Prostate gland (tissue), 2 donors: ENCODE data around the gene LRPPRC. TPM values are rescaled to one million over a fixed set of nuclear protein-coding genes. Genes with fewer than 3 reads are reported as not detected.
"Not testable (repeated sequence)": the region's sequence is repeated elsewhere in the genome, so short reads cannot be mapped to it uniquely, and the experiment has no call there.

Experiments used
- DNase-seq: peaks from one replicate; pipeline ENCODE4 v3.0.0-alpha.2; 2019; ENCODE audit warnings: low spot score
- H3K27ac ChIP-seq, 2 donors: fragments of 200-600 bp; sonication (generic); 2 replicates each; pipeline ENCODE4 v1.5.1; 2017 to 2019
- H3K27me3 ChIP-seq: fragments of 200-600 bp; sonication (generic); replicated peaks from 2 replicates; pipeline ENCODE4 v1.5.1; 2019; ENCODE audit not compliant: insufficient read depth
- H3K36me3 ChIP-seq, 2 donors: fragments of 200-600 bp; sonication (generic); 1 replicate in 1 of 2; 2 replicates in 1 of 2; pipeline versions ENCODE4 v1.5.1 to v1.8.1; 2017 to 2019
- H3K4me1 ChIP-seq: fragments of 200-600 bp; sonication (generic); replicated peaks from 2 replicates; pipeline ENCODE4 v1.5.1; 2019
- H3K4me3 ChIP-seq, 2 donors: fragments of 200-600 bp; sonication (generic); 2 replicates each; pipeline ENCODE4 v1.5.1; 2017 to 2019
- H3K9me3 ChIP-seq: fragments of 200-600 bp; sonication (generic); 2 replicates; pipeline ENCODE4 v1.5.1; 2017
- POLR2A ChIP-seq: fragments of 450-650 bp; IDR thresholded peaks from one replicate; pipeline ENCODE4 v1.6.1; 2016; ENCODE audit warnings: antibody characterized with exemption, mild to moderate bottlenecking
- POLR2AphosphoS5 ChIP-seq: sonication (generic); formaldehyde crosslinking; IDR thresholded peaks from one replicate; pipeline ENCODE4 v1.6.1; 2017; ENCODE audit warnings: antibody characterized with exemption
- WGBS: methylation state at CpG from one replicate; pipeline ENCODE4 v1.1.5; 2018; 5-methylcytosine and 5-hydroxymethylcytosine counted together
- intact Hi-C: fragments of 100-400 bp; cut with DNase I; formaldehyde crosslinking; loops from one replicate; pipeline ENCODE4 v1.14.2; 2022
- total RNA-seq, 2 donors: library from RNA; depleted of rRNA; stranded (reverse); fragments of >200 nt; gene quantifications; one replicate each; pipeline ENCODE4 v1.1.0, GENCODE V29; 2016
- TF ChIP-seq, protein P1 (sequence below), 4 experiments: fragments of 200-600 bp in 2 of 4; fragments of 450-650 bp in 2 of 4; sonication (generic) in 2 of 4; IDR thresholded peaks; 1 replicate in 3 of 4; 2 replicates in 1 of 4; pipeline ENCODE4 v1.5.1; 2016 to 2019; ENCODE audit warnings: antibody characterized with exemption in 4 of 4, mild to moderate bottlenecking in 2 of 4, moderate library complexity in 2 of 4

The LRPPRC gene
- total RNA-seq, 2 donors from 2014 or later: 49.3 to 82.3 TPM

DNA sequence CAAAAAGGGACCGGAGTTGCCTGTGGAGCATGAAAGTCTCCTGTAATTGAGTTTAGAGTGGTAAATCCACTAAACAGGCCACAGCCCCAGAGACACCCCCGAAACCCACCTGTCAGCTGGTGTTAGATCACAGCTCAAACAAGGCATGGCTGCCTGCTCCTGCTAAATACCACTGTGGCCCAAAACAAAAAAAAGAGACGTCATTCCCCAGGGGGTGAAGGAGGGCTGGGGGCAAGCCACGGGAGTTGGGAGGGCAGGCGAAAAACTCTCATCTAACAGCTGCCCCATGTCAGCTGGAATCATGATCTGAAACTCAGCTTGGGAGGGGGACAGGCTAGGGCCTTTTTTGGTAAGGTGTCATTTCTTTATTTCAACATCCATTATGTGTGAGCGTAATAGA, 42.5 kb upstream of the LRPPRC start:
- 68% methylated on average over 6 of the region's 6 CpGs for WGBS
- intact Hi-C loops: no loop called here
- H3K9me3 ChIP-seq: no peaks in the 10 kb centered on the region
- H3K4me3 ChIP-seq: no peak overlapping the region
- H3K27ac ChIP-seq: no peak overlapping the region
- H3K27me3 ChIP-seq: no peaks in the 10 kb centered on the region
- DNase-seq: no peak
- no peak for TF ChIP-seq POLR2A
- TF ChIP-seq POLR2AphosphoS5: no peak
- TF ChIP-seq, protein P1, sequence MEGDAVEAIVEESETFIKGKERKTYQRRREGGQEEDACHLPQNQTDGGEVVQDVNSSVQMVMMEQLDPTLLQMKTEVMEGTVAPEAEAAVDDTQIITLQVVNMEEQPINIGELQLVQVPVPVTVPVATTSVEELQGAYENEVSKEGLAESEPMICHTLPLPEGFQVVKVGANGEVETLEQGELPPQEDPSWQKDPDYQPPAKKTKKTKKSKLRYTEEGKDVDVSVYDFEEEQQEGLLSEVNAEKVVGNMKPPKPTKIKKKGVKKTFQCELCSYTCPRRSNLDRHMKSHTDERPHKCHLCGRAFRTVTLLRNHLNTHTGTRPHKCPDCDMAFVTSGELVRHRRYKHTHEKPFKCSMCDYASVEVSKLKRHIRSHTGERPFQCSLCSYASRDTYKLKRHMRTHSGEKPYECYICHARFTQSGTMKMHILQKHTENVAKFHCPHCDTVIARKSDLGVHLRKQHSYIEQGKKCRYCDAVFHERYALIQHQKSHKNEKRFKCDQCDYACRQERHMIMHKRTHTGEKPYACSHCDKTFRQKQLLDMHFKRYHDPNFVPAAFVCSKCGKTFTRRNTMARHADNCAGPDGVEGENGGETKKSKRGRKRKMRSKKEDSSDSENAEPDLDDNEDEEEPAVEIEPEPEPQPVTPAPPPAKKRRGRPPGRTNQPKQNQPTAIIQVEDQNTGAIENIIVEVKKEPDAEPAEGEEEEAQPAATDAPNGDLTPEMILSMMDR (IDR thresholded peaks at IDR 0.05): no peak
- H3K4me1 ChIP-seq: no peaks in the 10 kb centered on the region
- H3K36me3 ChIP-seq: no peaks in the 10 kb centered on the region

DNA sequence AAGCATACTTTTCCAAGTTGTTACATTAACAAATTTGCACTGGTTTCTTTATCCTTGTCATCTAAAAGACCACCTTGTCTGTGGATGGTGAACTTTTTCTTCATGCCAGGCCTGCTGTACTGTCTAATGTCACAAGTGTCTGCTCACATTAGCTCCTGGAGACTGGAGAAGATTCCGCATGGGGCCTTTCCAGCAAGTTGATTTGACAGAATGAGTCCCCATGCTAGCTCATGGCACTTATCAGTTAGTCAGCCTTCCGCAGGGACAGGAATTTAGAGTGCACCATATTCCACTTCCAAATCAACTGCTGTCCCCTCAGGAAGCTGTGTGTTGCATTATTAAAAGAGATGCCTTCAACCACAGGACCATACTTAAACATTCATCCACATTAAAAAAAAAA, 41.4 kb upstream of the LRPPRC start:
- no peak for DNase-seq

GRCh38 chr2:44033947-44034346, 38.2 kb upstream of the LRPPRC start:
- H3K4me1 ChIP-seq: no peaks in the 10 kb centered on the region
- no peak overlapping the region for H3K27ac ChIP-seq
- no peaks in the 10 kb centered on the region for H3K27me3 ChIP-seq
- H3K36me3 ChIP-seq: no peaks in the 10 kb centered on the region
- TF ChIP-seq, protein P1 (IDR thresholded peaks at IDR 0.05): no peak
- no peak for TF ChIP-seq POLR2A
- TF ChIP-seq POLR2AphosphoS5: no peak
- intact Hi-C loops: no loop called here
- H3K4me3 ChIP-seq: no peak overlapping the region
- H3K9me3 ChIP-seq: no peaks in the 10 kb centered on the region
- DNase-seq: no peak

More for the DNA sequence above, 41.4 kb upstream of the LRPPRC start:
- WGBS: 79% methylated on average over 2 of the region's 2 CpGs
- H3K4me3 ChIP-seq: no peak overlapping the region
- H3K36me3 ChIP-seq: no peaks in the 10 kb centered on the region
- no peaks in the 10 kb centered on the region for H3K27me3 ChIP-seq
- no peak for TF ChIP-seq POLR2AphosphoS5
- TF ChIP-seq, protein P1 (IDR thresholded peaks at IDR 0.05): no peak
- no peak for TF ChIP-seq POLR2A
- no peak overlapping the region for H3K27ac ChIP-seq
- intact Hi-C loops: no loop called here
- H3K9me3 ChIP-seq: no peaks in the 10 kb centered on the region
- no peaks in the 10 kb centered on the region for H3K4me1 ChIP-seq

- intact Hi-C loops, H3K9me3 ChIP-seq, H3K4me3 ChIP-seq, H3K36me3 ChIP-seq, H3K27ac ChIP-seq, H3K27me3 ChIP-seq, DNase-seq, H3K4me1 ChIP-seq: not testable (repeated sequence)
- whole genome bisulfite sequencing: 86% methylated on average over 4 of the region's 4 CpGs
These were observed 31.3 kb upstream of the LRPPRC start for GRCh38 chr2:44027076-44027475.

- intact Hi-C loops: no loop called here
- no peaks in the 10 kb centered on the region for H3K36me3 ChIP-seq
- no peak overlapping the region for H3K27ac ChIP-seq
- no peak for TF ChIP-seq POLR2AphosphoS5
- TF ChIP-seq POLR2A: no peak
- TF ChIP-seq, protein P1 (IDR thresholded peaks at IDR 0.05): no peak
- no peak overlapping the region for H3K4me3 ChIP-seq
- no peaks in the 10 kb centered on the region for H3K27me3 ChIP-seq
- 29% methylated on average over 6 of the region's 6 CpGs for WGBS
- DNase-seq: no peak
- H3K4me1 ChIP-seq: no peaks in the 10 kb centered on the region
- no peaks in the 10 kb centered on the region for H3K9me3 ChIP-seq
These were observed 20.5 kb upstream of the LRPPRC start for GRCh38 chr2:44016282-44016681.
